Activated B cell treated with CpG ODN at 0.5 μM for 24 hours (primary cell): ENCODE results near the gene SSC4D. TPM values are rescaled to one million over a fixed set of nuclear protein-coding genes. Genes with fewer than 3 reads are reported as not detected.

ENCODE experiments used
- ATAC-seq: fragments of 200-7000 bp; cut with Tn5 transposase; one replicate; pipeline ENCODE4 v1.10.0; 2021; ENCODE audit warnings: low read depth, mild to moderate bottlenecking, moderate library complexity
- CTCF ChIA-PET: fragments of 350-600 bp; sonication (Branson Sonifier 250); formaldehyde crosslinking; loops from one replicate; lab custom pipeline; 2021; ENCODE audit warnings: antibody characterized with exemption; lab: Charles Lee
- POLR2A ChIA-PET: fragments of 350-600 bp; sonication (Branson Sonifier 250); formaldehyde crosslinking; loops from one replicate; lab custom pipeline; 2021; ENCODE audit warnings: antibody characterized with exemption; lab: Charles Lee
- DNase-seq: peaks from one replicate; pipeline ENCODE4 v3.0.0; 2022
- H3K27ac Mint-ChIP-seq: one replicate; pipeline ENCODE4 v1.8.0; 2020; ENCODE audit warnings: mixed read lengths
- H3K27me3 Mint-ChIP-seq: one replicate; pipeline ENCODE4 v1.8.0; 2021; ENCODE audit warnings: mixed read lengths
- H3K36me3 Mint-ChIP-seq: one replicate; pipeline ENCODE4 v1.8.0; 2021; ENCODE audit warnings: low read depth, mixed read lengths
- H3K4me1 Mint-ChIP-seq: one replicate; pipeline ENCODE4 v1.8.0; 2021; ENCODE audit warnings: mixed read lengths
- H3K4me3 Mint-ChIP-seq: one replicate; pipeline ENCODE4 v1.8.0; 2020; ENCODE audit warnings: mild to moderate bottlenecking, mixed read lengths
- H3K9me3 Mint-ChIP-seq: one replicate; pipeline ENCODE4 v1.8.0; 2020; ENCODE audit warnings: mixed read lengths
- intact Hi-C: fragments of 100-400 bp; cut with micrococcal nuclease; formaldehyde crosslinking; loops from one replicate; pipeline ENCODE4 v1.15.1; 2024
- total RNA-seq: library from RNA; stranded (reverse); gene quantifications from 2 replicates; pipeline ENCODE4 v1.2.3, GENCODE V29; 2022
- TF ChIP-seq, protein P1 (sequence below): fragments of 200-600 bp; IDR thresholded peaks from one replicate; pipeline ENCODE4 v1.8.0; 2022; ENCODE audit warnings: antibody characterized with exemption, mild to moderate bottlenecking

SSC4D gene
- total RNA-seq, 1 donor from 2014 or later, result 0.55 TPM

- Mint-ChIP-seq H3K4me3 (no peak overlapping the region), H3K27me3 (no peaks in the 10 kb centered on the region), H3K4me1 (peaks cover 48% of the 10 kb centered on the region), H3K27ac (no peak overlapping the region), H3K36me3 (peaks cover 61% of the 10 kb centered on the region), H3K9me3 (no peaks in the 10 kb centered on the region)
- DNase-seq, result no peak
- CTCF ChIA-PET, result no interaction called here
- TF ChIP-seq, protein P1, sequence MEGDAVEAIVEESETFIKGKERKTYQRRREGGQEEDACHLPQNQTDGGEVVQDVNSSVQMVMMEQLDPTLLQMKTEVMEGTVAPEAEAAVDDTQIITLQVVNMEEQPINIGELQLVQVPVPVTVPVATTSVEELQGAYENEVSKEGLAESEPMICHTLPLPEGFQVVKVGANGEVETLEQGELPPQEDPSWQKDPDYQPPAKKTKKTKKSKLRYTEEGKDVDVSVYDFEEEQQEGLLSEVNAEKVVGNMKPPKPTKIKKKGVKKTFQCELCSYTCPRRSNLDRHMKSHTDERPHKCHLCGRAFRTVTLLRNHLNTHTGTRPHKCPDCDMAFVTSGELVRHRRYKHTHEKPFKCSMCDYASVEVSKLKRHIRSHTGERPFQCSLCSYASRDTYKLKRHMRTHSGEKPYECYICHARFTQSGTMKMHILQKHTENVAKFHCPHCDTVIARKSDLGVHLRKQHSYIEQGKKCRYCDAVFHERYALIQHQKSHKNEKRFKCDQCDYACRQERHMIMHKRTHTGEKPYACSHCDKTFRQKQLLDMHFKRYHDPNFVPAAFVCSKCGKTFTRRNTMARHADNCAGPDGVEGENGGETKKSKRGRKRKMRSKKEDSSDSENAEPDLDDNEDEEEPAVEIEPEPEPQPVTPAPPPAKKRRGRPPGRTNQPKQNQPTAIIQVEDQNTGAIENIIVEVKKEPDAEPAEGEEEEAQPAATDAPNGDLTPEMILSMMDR, result no peak
- intact Hi-C loops, result loop anchor here (10.0 kb wide), 1 partner anchor 437 kb away; the partner anchor contains the start of gene POR
- POLR2A ChIA-PET, result interaction anchor here (0.9 to 1.5 kb wide), 2 partner anchors 24 to 34 kb away, joined by 4 to 6 read pairs; no protein-coding TSS in a partner anchor
- ATAC-seq, result no peak
These were observed 57.3 kb downstream of the SSC4D start for GRCh38 chr7:76352193-76352592.

DNA sequence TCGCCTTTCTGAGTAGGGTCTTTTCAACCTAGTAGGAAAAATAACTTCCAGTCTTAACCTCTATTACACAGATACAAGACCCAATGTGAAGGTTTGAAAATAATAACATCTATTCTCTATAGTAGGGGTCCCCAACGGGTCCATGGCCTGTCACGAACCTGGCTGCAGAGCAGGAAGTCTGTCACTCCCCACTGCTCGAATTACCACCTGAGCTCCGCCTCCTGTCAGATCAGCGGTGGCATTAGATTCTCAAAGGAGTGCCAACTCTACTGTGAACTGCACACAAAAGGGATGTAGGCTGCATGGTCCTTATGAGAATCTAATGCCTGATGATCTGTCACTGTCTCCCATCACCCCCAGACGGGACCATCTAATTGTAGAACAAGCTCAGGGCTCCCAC is 58.1 kb downstream of the SSC4D start:
- intact Hi-C loops, result loop anchor here (10.0 kb wide), 1 partner anchor 437 kb away; the partner anchor contains the start of gene POR
- DNase-seq (no peak), ATAC-seq (no peak)
- ChIA-PET CTCF (no interaction called here), POLR2A (no interaction called here)
- peaks cover 67% of the 10 kb centered on the region for H3K36me3 Mint-ChIP-seq
- TF ChIP-seq, protein P1, result no peak
- H3K9me3 Mint-ChIP-seq, result no peaks in the 10 kb centered on the region
- H3K4me3 Mint-ChIP-seq, result no peak overlapping the region
- peaks cover 42% of the 10 kb centered on the region for H3K4me1 Mint-ChIP-seq
- no peaks in the 10 kb centered on the region for H3K27me3 Mint-ChIP-seq
- H3K27ac Mint-ChIP-seq, result no peak overlapping the region

GRCh38 chr7:76349313-76349885 is 60.1 kb downstream of the SSC4D start:
- TF ChIP-seq, protein P1, result no peak
- H3K4me1 Mint-ChIP-seq, result peaks cover 29% of the 10 kb centered on the region
- ChIA-PET CTCF (no interaction called here), POLR2A (interaction anchor here (0.7 kb wide), 1 partner anchor 38 kb away, joined by 12 read pairs; no protein-coding TSS in a partner anchor)
- intact Hi-C loops, result no loop called here
- no peak for ATAC-seq
- no peaks in the 10 kb centered on the region for H3K9me3 Mint-ChIP-seq
- DNase-seq, result no peak
- H3K27ac Mint-ChIP-seq, result no peak overlapping the region
- H3K36me3 Mint-ChIP-seq, result peaks cover 66% of the 10 kb centered on the region
- H3K4me3 Mint-ChIP-seq, result no peak overlapping the region
- no peaks in the 10 kb centered on the region for H3K27me3 Mint-ChIP-seq

GRCh38 chr7:76347710-76348109 is 61.8 kb downstream of the SSC4D start:
- Mint-ChIP-seq H3K27ac (no peak overlapping the region), H3K27me3 (no peaks in the 10 kb centered on the region), H3K4me1 (peaks cover 31% of the 10 kb centered on the region), H3K9me3 (no peaks in the 10 kb centered on the region), H3K4me3 (no peak overlapping the region), H3K36me3 (peaks cover 80% of the 10 kb centered on the region)
- DNase-seq (no peak), ATAC-seq (no peak)
- intact Hi-C loops, result no loop called here
- CTCF ChIA-PET, result no interaction called here
- TF ChIP-seq, protein P1, result no peak
- POLR2A ChIA-PET, result no interaction called here

- DNase-seq (no peak), ATAC-seq (no peak)
- Mint-ChIP-seq H3K4me1 (peaks cover 31% of the 10 kb centered on the region), H3K4me3 (no peak overlapping the region), H3K9me3 (no peaks in the 10 kb centered on the region), H3K27ac (no peak overlapping the region), H3K36me3 (peaks cover 87% of the 10 kb centered on the region), H3K27me3 (no peaks in the 10 kb centered on the region)
- intact Hi-C loops, result no loop called here
- ChIA-PET POLR2A (no interaction called here), CTCF (no interaction called here)
- TF ChIP-seq, protein P1, result no peak
These were observed 62.7 kb downstream of the SSC4D start for GRCh38 chr7:76346778-76347177.
